Activated CD8-positive, alpha-beta memory T cell treated with anti-CD3 and anti-CD28 coated beads, Interleukin-2, amount 10 ng/mL, durations not matched to agents 7 days and 5 days (primary cell): ENCODE data around the gene MCC. TPM values are rescaled to one million over a fixed set of nuclear protein-coding genes. Genes with fewer than 3 reads are reported as not detected.

Source experiments
- ATAC-seq: fragments of 150-1000 bp; cut with Tn5 transposase; one replicate; pipeline ENCODE4 v1.10.0; 2021; ENCODE audit warnings: moderate library complexity
- CTCF ChIA-PET: fragments of 350-600 bp; sonication (Branson Sonifier 250); formaldehyde crosslinking; loops from one replicate; lab custom pipeline; 2021; ENCODE audit warnings: antibody characterized with exemption; lab: Charles Lee
- DNase-seq: peaks from one replicate; pipeline ENCODE4 v3.0.0-alpha.2; 2020
- H3K27ac Mint-ChIP-seq: one replicate; pipeline ENCODE4 v1.8.0; 2021; ENCODE audit warnings: mild to moderate bottlenecking, mixed read lengths
- H3K27me3 Mint-ChIP-seq: one replicate; pipeline ENCODE4 v1.8.0; 2021; ENCODE audit warnings: mixed read lengths
- H3K36me3 Mint-ChIP-seq: one replicate; pipeline ENCODE4 v1.8.0; 2021; ENCODE audit warnings: mild to moderate bottlenecking, mixed read lengths
- H3K4me1 Mint-ChIP-seq: one replicate; pipeline ENCODE4 v1.8.0; 2021; ENCODE audit warnings: mixed read lengths
- H3K4me3 Mint-ChIP-seq: one replicate; pipeline ENCODE4 v1.8.0; 2021; ENCODE audit warnings: mild to moderate bottlenecking, moderate library complexity, mixed read lengths
- H3K9me3 Mint-ChIP-seq: one replicate; pipeline ENCODE4 v1.8.0; 2022; ENCODE audit warnings: low read depth, mixed read lengths
- total RNA-seq, 2 experiments: library from RNA; stranded (reverse); gene quantifications; one replicate each; pipeline ENCODE4 v1.2.3, GENCODE V29; 2021

MCC gene
- total RNA-seq, 2 experiments from 2014 or later, result 7.4 to 7.5 TPM

DNA sequence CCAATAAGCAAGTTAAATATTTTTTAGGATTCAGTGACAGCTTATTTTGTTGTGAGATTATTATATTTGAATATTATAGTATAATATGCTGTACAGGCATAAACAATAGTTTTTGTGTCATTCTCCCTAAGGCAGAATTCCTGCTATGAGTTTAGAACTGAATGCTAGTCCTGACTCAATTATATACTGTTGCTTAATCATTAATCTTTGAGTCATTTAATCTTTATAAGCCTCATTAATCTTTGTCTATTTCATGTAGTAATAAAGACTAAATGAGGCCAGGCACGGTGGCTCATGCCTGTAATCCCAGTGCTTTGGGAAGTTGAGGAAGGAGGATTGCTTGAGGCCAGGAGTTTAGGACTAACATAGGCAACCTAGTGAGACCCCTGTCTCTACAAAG, 515.2 kb downstream of the MCC start:
- Mint-ChIP-seq H3K27me3 (no peaks in the 10 kb centered on the region), H3K4me3 (no peak overlapping the region), H3K27ac (no peak overlapping the region), H3K9me3 (no peaks in the 10 kb centered on the region), H3K36me3 (peaks cover 4% of the 10 kb centered on the region), H3K4me1 (peaks cover 28% of the 10 kb centered on the region)
- CTCF ChIA-PET, result interaction anchor here (0.7 to 2.2 kb wide), 5 partner anchors 9 to 281 kb away, joined by 3 to 7 read pairs (median 3); partner anchors contain the start of gene SRP19
- DNase-seq, result no peak
- ATAC-seq, result no peak

Other genes with a start within 250 kb of the MCC start
- not detected for gene TSSK1B, start 53.5 kb downstream of the MCC start, total RNA-seq
- 10 to 100 TPM; 27.6 to 32.8 TPM for gene YTHDC2, start 25.2 kb upstream of the MCC start, total RNA-seq